Natural killer cell (primary cell): ENCODE results near the gene PFAS. TPM values are rescaled to one million over a fixed set of nuclear protein-coding genes. Genes with fewer than 3 reads are reported as not detected.

Experiments used
- ATAC-seq, 3 donors: fragments of 150-1000 bp in 2 of 3; fragments of 200-7000 bp in 1 of 3; cut with Tn5 transposase; 1 replicate in 1 of 3; 2 replicates in 2 of 3; pipeline ENCODE4 v1.10.0; 2021; ENCODE audit warnings: mild to moderate bottlenecking in 2 of 3, moderate library complexity in 2 of 3
- DNase-seq, 2 donors: peaks; one replicate each; pipeline versions ENCODE4 v3.0.0 to v3.0.0-alpha.2; 2013 to 2021; ENCODE audit warnings: mixed read lengths in 1 of 2
- H3K27ac ChIP-seq: one replicate; pipeline ENCODE4 v1.5.1; 2013; ENCODE audit warnings: mild to moderate bottlenecking, low read length
- H3K27me3 ChIP-seq: one replicate; pipeline ENCODE4 v1.6.1; 2013; ENCODE audit warnings: low read length; ENCODE audit not compliant: control insufficient read depth, insufficient read depth
- H3K36me3 ChIP-seq: one replicate; pipeline ENCODE4 v1.6.1; 2013; ENCODE audit warnings: low read length; ENCODE audit not compliant: control insufficient read depth, insufficient read depth
- H3K4me1 ChIP-seq: one replicate; pipeline ENCODE4 v1.6.1; 2013; ENCODE audit warnings: low read length; ENCODE audit not compliant: control insufficient read depth, insufficient read depth
- H3K4me3 ChIP-seq: one replicate; pipeline ENCODE4 v1.5.1; 2013; ENCODE audit warnings: low read length
- H3K9me3 ChIP-seq: one replicate; pipeline ENCODE4 v1.6.1; 2013; ENCODE audit warnings: low read length; ENCODE audit not compliant: control insufficient read depth, insufficient read depth
- H3K27ac Mint-ChIP-seq, 2 donors: one replicate each; pipeline ENCODE4 v1.8.0; 2022; ENCODE audit warnings: mild to moderate bottlenecking in 2 of 2, mixed read lengths in 2 of 2, moderate library complexity in 1 of 2
- H3K27me3 Mint-ChIP-seq, 2 donors: one replicate each; pipeline ENCODE4 v1.8.0; 2022; ENCODE audit warnings: low read depth in 2 of 2, mixed read lengths in 2 of 2
- H3K36me3 Mint-ChIP-seq: one replicate; pipeline ENCODE4 v1.8.0; 2022; ENCODE audit warnings: mixed read lengths
- H3K4me1 Mint-ChIP-seq, 2 donors: one replicate each; pipeline ENCODE4 v1.8.0; 2022; ENCODE audit warnings: mixed read lengths in 2 of 2
- H3K4me3 Mint-ChIP-seq: one replicate; pipeline ENCODE4 v1.8.0; 2022; ENCODE audit warnings: mild to moderate bottlenecking, moderate library complexity, mixed read lengths
- H3K9me3 Mint-ChIP-seq, 2 donors: one replicate each; pipeline ENCODE4 v1.8.0; 2022; ENCODE audit warnings: mixed read lengths in 2 of 2
- WGBS: methylation state at CpG from one replicate; pipeline ENCODE4 v1.1.7; 2013; ENCODE audit warnings: missing lambda C conversion rate; ENCODE audit not compliant: insufficient coverage; 5-methylcytosine and 5-hydroxymethylcytosine counted together
- intact Hi-C: fragments of 100-400 bp; cut with micrococcal nuclease; formaldehyde crosslinking; loops from one replicate; pipeline ENCODE4 v1.14.2; 2022
- total RNA-seq, 4 donors: library from RNA; stranded (reverse); fragments of 120-200 nt in 1 of 4; gene quantifications; one replicate each; pipeline versions ENCODE4 v1.2.3 to v1.2.4, GENCODE V29; 2013 to 2022
- TF ChIP-seq, protein P1 (sequence below): fragments of 200-600 bp; IDR thresholded peaks from one replicate; pipeline ENCODE4 v1.8.0; 2022; ENCODE audit warnings: antibody characterized with exemption

PFAS gene
- total RNA-seq, 3 donors from 2014 or later (not counting 1 experiment from before 2014, with no cell fraction given): 23.6 to 30.0 (median 24.0) TPM

DNA sequence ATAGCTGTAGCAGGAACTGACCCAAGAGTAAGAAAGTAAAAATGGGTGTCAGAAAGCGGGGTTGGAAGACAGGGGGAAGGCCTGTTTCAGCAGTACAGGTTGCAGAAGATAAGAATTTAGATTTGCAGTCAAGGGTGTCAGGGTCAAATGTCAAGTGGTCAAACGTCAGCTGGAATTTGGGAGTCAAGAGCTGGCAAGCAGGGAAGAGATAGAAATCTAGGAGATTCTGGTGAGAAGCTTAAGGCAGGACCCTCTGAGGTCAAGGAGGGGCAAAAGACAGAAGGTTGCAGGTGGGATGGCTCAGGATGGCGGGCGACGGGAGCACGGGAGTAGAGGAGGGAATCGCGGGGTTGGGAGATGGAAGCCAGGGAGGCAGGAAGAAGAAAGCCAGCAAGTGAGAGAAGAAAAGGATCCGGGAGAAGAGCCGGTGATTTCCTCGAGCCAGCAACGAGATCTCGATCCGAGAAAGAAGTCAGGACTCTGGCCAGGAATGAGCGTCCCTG, 45.8 kb downstream of the PFAS start:
- intact Hi-C loops: loop anchor here (1.0 kb wide), 1 partner anchor 105 kb away; the partner anchor contains the start of gene BORCS6
- DNase-seq (no peak), ATAC-seq (no peak)
- peaks cover 36 to 39% of the 10 kb centered on the region in 2 donors for H3K4me1 Mint-ChIP-seq
- no peaks in the 10 kb centered on the region for H3K27me3 Mint-ChIP-seq
- TF ChIP-seq, protein P1, sequence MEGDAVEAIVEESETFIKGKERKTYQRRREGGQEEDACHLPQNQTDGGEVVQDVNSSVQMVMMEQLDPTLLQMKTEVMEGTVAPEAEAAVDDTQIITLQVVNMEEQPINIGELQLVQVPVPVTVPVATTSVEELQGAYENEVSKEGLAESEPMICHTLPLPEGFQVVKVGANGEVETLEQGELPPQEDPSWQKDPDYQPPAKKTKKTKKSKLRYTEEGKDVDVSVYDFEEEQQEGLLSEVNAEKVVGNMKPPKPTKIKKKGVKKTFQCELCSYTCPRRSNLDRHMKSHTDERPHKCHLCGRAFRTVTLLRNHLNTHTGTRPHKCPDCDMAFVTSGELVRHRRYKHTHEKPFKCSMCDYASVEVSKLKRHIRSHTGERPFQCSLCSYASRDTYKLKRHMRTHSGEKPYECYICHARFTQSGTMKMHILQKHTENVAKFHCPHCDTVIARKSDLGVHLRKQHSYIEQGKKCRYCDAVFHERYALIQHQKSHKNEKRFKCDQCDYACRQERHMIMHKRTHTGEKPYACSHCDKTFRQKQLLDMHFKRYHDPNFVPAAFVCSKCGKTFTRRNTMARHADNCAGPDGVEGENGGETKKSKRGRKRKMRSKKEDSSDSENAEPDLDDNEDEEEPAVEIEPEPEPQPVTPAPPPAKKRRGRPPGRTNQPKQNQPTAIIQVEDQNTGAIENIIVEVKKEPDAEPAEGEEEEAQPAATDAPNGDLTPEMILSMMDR: no peak
- H3K4me3 Mint-ChIP-seq: peak overlapping the region; percentile 88
- H3K9me3 Mint-ChIP-seq: no peaks in the 10 kb centered on the region
- H3K27me3 ChIP-seq: no peaks in the 10 kb centered on the region
- H3K36me3 ChIP-seq: no peaks in the 10 kb centered on the region
- H3K4me3 ChIP-seq: peak overlapping the region; percentile 98
- H3K4me1 ChIP-seq: peaks cover 26% of the 10 kb centered on the region
- H3K36me3 Mint-ChIP-seq: no peaks in the 10 kb centered on the region
- H3K27ac ChIP-seq: peak overlapping the region; percentile 91
- no peaks in the 10 kb centered on the region for H3K9me3 ChIP-seq
- WGBS: 13% methylated on average over 15 of the region's 15 CpGs
- H3K27ac Mint-ChIP-seq: peak overlapping the region; percentile 89 to 97

GRCh38 chr17:8300226-8300625, 51.1 kb downstream of the PFAS start:
- H3K27me3 Mint-ChIP-seq: no peaks in the 10 kb centered on the region
- no peak for ATAC-seq
- TF ChIP-seq, protein P1: no peak
- no peak overlapping the region for H3K4me3 Mint-ChIP-seq
- no peak for DNase-seq
- no peak overlapping the region for H3K27ac ChIP-seq
- no peaks in the 10 kb centered on the region for H3K27me3 ChIP-seq
- H3K4me1 ChIP-seq: peaks cover 8% of the 10 kb centered on the region
- H3K9me3 ChIP-seq: no peaks in the 10 kb centered on the region
- peak overlapping the region in 1 of 2 donors; percentile 5 for H3K27ac Mint-ChIP-seq
- H3K4me1 Mint-ChIP-seq: peaks cover 14 to 21% of the 10 kb centered on the region in 2 donors
- H3K4me3 ChIP-seq: no peak overlapping the region
- intact Hi-C loops: loop anchor here (1.0 to 5.0 kb wide), 3 partner anchors 77 to 238 kb away; no protein-coding TSS in a partner anchor
- H3K9me3 Mint-ChIP-seq: no peaks in the 10 kb centered on the region
- no peaks in the 10 kb centered on the region for H3K36me3 ChIP-seq
- WGBS: 50% methylated on average over 3 of the region's 3 CpGs
- no peaks in the 10 kb centered on the region for H3K36me3 Mint-ChIP-seq

DNA sequence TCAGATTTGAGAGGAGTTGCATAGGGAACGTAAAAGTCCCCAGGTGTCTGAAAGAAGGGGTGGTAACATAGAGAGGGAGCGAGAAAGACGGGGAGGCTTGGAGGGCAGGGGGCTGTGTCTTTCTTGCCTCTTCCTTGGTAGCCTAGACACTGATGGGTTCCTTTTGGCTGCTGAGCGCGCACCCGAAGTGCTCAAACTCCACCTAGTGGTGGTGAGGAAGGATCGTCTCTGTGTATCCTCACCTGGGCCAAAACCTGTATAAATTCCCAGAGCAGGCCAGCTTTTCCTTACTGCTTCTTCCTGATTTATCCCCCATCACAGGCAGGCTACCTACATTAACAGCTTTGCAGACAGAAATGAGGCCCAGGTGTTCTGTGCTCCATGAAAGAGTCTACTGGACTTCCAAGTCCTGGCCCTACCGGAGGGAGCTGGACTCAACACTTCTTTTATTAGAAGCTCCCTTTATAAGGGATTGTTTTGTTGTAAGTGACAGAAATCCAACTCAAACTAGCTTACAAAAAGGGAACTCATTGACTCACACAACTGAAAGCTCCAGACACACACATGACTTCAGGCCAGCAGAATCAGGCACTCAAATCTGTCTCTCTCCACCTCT, 51.6 kb downstream of the PFAS start:
- 6% methylated on average over 3 of the region's 8 CpGs for WGBS
- H3K9me3 Mint-ChIP-seq: no peaks in the 10 kb centered on the region
- H3K4me1 Mint-ChIP-seq: peaks cover 13 to 16% of the 10 kb centered on the region in 2 donors
- no peaks in the 10 kb centered on the region for H3K27me3 Mint-ChIP-seq
- TF ChIP-seq, protein P1: peak; percentile 87
- peak; percentile 91 to 96 (median 93) for ATAC-seq
- H3K36me3 ChIP-seq: no peaks in the 10 kb centered on the region
- peak overlapping the region in 1 of 2 donors; percentile 5 for H3K27ac Mint-ChIP-seq
- DNase-seq: peak; percentile 45 to 87
- H3K27ac ChIP-seq: no peak overlapping the region
- intact Hi-C loops: loop anchor here (1.0 to 5.0 kb wide), 3 partner anchors 78 to 238 kb away; no protein-coding TSS in a partner anchor
- H3K4me3 ChIP-seq: no peak overlapping the region
- no peaks in the 10 kb centered on the region for H3K27me3 ChIP-seq
- no peaks in the 10 kb centered on the region for H3K9me3 ChIP-seq
- H3K4me1 ChIP-seq: peaks cover 6% of the 10 kb centered on the region
- H3K36me3 Mint-ChIP-seq: no peaks in the 10 kb centered on the region
- no peak overlapping the region for H3K4me3 Mint-ChIP-seq
